GM19025 (cell line): ENCODE measurements around the gene CCDC18.

ENCODE experiments used
- ATAC-seq: cut with Tn5 transposase; IDR thresholded peaks from one replicate; pipeline ENCODE4 v1.9.1; 2021; ENCODE audit warnings: mild to moderate bottlenecking, low read depth, moderate library complexity; ENCODE audit not compliant: unreplicated experiment

The CCDC18 gene

DNA sequence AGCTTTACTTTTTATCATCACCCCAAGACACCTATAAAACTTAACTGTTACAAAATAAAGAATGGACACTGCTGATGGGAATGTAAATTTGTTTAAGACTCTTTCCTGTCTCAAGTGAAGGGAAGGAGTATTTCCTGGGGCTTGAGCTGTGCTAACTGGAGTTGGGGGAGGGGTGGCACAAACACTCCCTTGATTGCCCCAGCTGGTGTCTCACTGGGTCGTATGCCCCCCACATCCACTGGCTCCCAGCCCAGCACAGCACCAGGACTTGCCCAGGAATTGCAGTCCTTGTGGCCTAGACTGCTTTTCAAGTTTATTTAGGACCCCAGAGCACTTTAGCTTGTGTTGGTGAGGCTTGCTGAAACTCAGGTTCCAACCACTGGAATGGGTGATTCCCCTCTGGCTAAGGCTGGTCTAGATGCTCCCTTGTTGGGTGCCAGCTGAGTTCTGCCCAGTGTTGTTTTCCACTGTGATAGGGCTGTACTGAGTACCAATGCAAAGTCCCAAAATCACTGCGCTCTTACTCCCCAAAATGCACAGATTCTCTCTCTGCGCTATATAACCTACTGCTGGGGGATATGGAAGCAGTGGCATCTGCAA, 116.1 kb downstream of the CCDC18 start:
- no peak for ATAC-seq

DNA sequence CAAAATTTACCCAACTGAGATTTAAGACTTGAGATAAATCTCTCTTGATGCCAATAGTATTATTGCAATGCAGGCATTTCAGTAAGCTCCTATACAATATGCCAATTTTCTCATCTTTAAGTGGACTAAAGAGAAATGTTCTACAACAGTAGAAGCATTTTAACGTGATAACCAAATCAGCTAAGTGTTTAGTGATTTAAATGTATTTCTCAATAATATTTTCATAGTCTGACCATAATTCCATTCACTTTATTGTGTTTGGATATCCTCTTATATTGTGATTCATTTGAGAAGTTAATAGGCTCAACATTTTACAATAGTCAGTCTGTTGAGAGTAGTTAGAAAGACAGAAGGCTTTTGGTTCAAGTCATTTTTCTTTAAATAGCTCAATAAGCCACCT, 120.6 kb downstream of the CCDC18 start:
- no peak for ATAC-seq

DNA sequence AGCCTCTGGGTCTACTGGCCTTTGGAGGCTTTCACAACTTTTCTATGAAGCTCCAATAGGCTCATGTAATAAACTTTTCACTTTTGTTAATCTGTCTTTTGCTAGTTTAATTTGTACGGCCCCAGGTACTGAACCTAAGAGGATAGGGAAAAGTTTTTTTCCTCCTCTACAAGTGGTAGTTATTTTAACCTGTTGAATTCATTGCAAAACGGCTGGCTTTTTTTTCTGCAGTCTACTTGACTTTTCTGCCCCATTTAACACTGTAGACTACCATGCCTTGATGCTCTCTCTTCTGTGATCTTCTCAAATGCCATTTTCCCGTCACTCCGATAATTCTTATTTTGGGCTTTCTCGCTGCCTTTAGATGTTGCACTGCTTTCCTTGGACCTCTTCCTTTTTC, 121.6 kb downstream of the CCDC18 start:
- ATAC-seq = no peak

GRCh38 chr1:93304716-93305138, 124.2 kb downstream of the CCDC18 start:
- no peak for ATAC-seq

DNA sequence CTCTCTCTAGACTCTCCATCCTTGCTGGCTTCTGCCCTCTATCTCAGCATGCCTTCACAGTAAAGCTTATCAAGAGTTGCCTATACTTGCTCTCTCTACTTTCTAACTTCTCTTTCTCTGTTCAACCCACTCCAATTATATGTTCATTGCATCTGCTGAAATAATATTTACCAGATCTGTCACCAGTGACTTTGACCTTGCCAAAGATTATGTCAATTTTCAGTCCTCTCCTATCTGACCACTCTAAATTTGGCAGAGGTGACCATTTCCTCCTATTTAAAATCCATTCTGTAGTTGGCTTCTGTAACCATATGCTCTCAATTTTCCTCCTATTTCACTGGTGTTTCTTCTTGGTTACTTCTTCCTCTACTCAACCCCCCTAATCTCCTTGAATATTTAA, 126.4 kb downstream of the CCDC18 start:
- ATAC-seq = no peak

GRCh38 chr1:93313026-93313425, 132.5 kb downstream of the CCDC18 start:
- no peak for ATAC-seq

DNA sequence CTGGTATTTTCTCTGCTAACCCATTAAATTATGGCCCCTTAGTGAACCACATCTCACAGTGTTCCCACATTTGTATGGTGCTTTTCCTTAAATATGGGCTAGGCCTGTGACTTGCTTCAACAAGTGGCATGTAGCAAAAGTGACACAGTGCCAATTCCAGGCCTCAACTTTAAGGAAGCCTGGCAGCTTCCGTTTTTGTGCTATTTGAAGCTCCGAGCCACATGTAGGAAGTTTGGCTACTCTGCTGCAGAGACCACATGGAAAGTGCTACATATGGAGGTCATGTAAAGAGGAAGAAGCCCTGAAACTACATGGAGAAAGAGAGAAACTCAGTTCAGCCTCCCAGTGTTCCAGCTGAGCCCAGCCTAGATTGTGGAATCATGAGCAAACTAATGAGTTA, 136.7 kb downstream of the CCDC18 start:
- no peak for ATAC-seq

GRCh38 chr1:93317943-93318342, 137.4 kb downstream of the CCDC18 start:
- ATAC-seq = no peak

GRCh38 chr1:93321720-93322119, 141.2 kb downstream of the CCDC18 start:
- ATAC-seq = no peak

- ATAC-seq = no peak
Observed at GRCh38 chr1:93322349-93322748, 141.8 kb downstream of the CCDC18 start.

GRCh38 chr1:93323185-93323820, 142.8 kb downstream of the CCDC18 start:
- ATAC-seq = no peak

GRCh38 chr1:93324486-93325464, 144.3 kb downstream of the CCDC18 start:
- no peak for ATAC-seq
